Measurements from ENCODE around the gene STAM2. TPM values are rescaled to one million over a fixed set of nuclear protein-coding genes. Genes with fewer than 3 reads are reported as not detected.

Gene STAM2
- total and polyA plus RNA-seq, 9 donors, result 9.5 to 40.0 (median 33.3) TPM

DNA sequence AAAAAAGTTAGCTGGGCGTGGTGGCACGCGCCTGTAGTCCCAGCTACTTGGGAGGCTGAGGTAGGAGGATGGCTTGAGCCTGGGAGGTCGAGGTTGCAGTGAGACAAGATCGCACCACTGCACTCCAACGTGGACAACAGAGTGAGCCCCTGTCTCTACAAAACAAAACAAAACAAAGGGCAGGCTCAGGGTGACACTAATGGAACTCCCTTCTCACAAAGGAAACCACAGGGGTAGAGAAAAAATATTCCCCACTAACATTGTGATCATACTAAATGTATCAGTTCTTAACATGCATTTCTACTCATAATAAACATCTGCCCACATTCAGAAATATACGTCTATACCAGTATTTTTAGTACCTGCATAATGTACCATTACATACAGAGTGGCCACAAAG is 21.1 kb downstream of the STAM2 start:
- Histone ChIP-seq H3K9me3 (no peaks in the 10 kb centered on the region), H3K27me3 (no peaks in the 10 kb centered on the region), H3K27ac (no peak overlapping the region), H3K36me3 (no peaks in the 10 kb centered on the region), H3K4me3 (no peak overlapping the region), H3K4me1 (ENCODE audit: insufficient read depth) (peaks cover 2% of the 10 kb centered on the region)
- intact Hi-C loops (cut with DNase I), result no loop called here
- DNase-seq, result no peak
- WGBS, 3 donors, result 86 to 90% (median 89%) methylated on average over 7 of the region's 7 CpGs
- TF ChIP-seq EP300 (IDR thresholded peaks at IDR 0.05) (no peak), POLR2A (IDR thresholded peaks at IDR 0.05) (no peak)
- TF ChIP-seq, protein P1, sequence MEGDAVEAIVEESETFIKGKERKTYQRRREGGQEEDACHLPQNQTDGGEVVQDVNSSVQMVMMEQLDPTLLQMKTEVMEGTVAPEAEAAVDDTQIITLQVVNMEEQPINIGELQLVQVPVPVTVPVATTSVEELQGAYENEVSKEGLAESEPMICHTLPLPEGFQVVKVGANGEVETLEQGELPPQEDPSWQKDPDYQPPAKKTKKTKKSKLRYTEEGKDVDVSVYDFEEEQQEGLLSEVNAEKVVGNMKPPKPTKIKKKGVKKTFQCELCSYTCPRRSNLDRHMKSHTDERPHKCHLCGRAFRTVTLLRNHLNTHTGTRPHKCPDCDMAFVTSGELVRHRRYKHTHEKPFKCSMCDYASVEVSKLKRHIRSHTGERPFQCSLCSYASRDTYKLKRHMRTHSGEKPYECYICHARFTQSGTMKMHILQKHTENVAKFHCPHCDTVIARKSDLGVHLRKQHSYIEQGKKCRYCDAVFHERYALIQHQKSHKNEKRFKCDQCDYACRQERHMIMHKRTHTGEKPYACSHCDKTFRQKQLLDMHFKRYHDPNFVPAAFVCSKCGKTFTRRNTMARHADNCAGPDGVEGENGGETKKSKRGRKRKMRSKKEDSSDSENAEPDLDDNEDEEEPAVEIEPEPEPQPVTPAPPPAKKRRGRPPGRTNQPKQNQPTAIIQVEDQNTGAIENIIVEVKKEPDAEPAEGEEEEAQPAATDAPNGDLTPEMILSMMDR (IDR thresholded peaks at IDR 0.05), result no peak

DNA sequence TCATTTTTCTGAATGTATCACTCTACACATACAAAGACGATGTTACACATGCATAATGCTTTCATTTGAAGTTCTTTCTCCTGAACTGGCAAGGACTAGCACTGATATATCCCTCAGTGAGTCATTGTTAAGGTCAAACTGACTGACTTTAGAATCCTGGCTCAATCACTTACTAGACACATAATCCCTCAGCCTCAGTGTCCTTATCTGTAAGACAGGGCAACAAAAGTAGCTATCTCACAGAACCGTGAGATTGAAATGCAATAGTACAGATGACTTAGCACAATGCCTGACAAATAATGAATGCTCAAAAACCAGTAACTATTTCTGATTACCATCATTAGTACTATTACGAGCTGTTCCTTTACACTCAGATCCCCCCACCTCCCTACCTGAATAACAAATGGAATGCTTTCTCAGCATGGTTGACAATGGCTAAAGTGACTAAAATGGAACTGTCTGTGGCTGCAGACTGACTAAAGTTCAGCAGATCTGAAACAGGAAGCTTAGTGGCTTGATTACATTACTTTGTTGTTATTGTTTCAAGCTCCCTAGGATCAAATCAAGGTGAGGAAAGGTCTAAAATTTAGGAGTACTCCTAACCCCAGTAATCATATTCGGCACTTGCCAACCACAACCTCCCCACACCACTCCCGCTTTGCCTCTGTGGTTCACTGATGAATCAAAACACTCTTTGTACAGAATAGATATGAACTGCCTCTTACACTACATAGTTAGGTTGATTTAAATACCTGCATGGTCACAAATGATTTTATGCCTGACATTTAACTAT is 40.9 kb downstream of the STAM2 start:
- H3K36me3 ChIP-seq, result no peaks in the 10 kb centered on the region
- WGBS, 3 donors, result 52 to 56% (median 52%) methylated on average over 5 of the region's 5 CpGs
- intact Hi-C loops (cut with DNase I), result no loop called here
- no peak for TF ChIP-seq EP300 (IDR thresholded peaks at IDR 0.05)
- TF ChIP-seq, protein P1 (IDR thresholded peaks at IDR 0.05), result no peak
- no peak for TF ChIP-seq POLR2A (IDR thresholded peaks at IDR 0.05)
- H3K27me3 ChIP-seq, result no peaks in the 10 kb centered on the region
- no peak overlapping the region for H3K4me3 ChIP-seq
- no peak for DNase-seq
- no peaks in the 10 kb centered on the region for H3K9me3 ChIP-seq
- H3K4me1 ChIP-seq (ENCODE audit: insufficient read depth), result peaks cover 2% of the 10 kb centered on the region
- H3K27ac ChIP-seq, result no peak overlapping the region

DNA sequence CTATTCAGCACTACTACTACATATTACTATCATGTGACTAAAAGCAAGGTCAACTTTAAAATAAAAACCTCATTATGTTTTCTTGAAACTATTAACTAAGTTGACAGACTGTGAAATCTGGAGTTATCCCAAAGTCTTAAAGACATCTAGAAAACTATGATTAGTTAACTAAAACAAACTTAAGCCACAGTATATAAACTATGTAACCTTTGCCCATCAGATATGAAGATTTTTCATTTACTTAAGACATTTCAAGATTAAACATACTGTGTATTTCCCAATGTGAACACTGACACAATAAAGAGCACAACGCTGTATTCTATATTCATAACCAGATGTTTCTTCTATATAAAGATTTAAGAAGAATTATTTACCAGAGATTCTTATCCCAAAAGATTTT is 43.3 kb downstream of the STAM2 start:
- no peaks in the 10 kb centered on the region for H3K36me3 ChIP-seq
- no peak overlapping the region for H3K4me3 ChIP-seq
- intact Hi-C loops (cut with DNase I), result no loop called here
- TF ChIP-seq, protein P1 (IDR thresholded peaks at IDR 0.05), result no peak
- TF ChIP-seq POLR2A (IDR thresholded peaks at IDR 0.05) (no peak), EP300 (IDR thresholded peaks at IDR 0.05) (no peak)
- no peaks in the 10 kb centered on the region for H3K9me3 ChIP-seq
- no peak overlapping the region for H3K27ac ChIP-seq
- no peak for DNase-seq
- H3K4me1 ChIP-seq (ENCODE audit: insufficient read depth), result peaks cover 2% of the 10 kb centered on the region
- no peaks in the 10 kb centered on the region for H3K27me3 ChIP-seq
- WGBS, 3 donors, result 65 to 81% (median 66%) methylated on average over 1 of the region's 1 CpG

DNA sequence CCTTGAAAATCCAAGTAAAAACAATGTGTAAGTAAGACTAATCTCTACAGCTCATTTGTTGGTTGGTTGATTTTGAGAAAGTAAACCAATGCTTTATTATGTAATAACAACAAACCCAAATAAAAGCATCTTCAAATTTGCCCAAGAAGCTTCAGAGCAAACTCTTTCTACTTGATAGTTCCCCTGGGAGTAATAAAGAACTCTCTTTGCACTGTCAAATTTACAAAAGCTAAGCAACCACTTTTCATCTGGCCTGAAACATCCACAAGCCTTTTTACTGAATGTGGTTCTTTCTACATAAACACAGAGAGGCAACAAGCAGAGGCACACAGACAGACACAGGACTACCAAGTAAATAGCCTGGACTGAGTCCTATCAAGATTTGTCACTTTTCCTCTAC is 47.9 kb downstream of the STAM2 start:
- intact Hi-C loops (cut with DNase I), result no loop called here
- Histone ChIP-seq H3K4me3 (no peak overlapping the region), H3K36me3 (no peaks in the 10 kb centered on the region), H3K9me3 (no peaks in the 10 kb centered on the region), H3K27me3 (no peaks in the 10 kb centered on the region), H3K4me1 (ENCODE audit: insufficient read depth) (no peaks in the 10 kb centered on the region), H3K27ac (no peak overlapping the region)
- TF ChIP-seq, protein P1 (IDR thresholded peaks at IDR 0.05), result no peak
- TF ChIP-seq POLR2A (IDR thresholded peaks at IDR 0.05) (no peak), EP300 (IDR thresholded peaks at IDR 0.05) (no peak)
- no peak for DNase-seq

Measured in ovary (tissue), 9 donors.